PC-3 (cell line): ENCODE data around the gene HUWE1.

ENCODE experiments used
- CTCF ChIP-seq: fragments of 300-600 bp; sonication (generic); conservative IDR thresholded peaks from 2 replicates; pipeline ENCODE4 v1.5.1; 2017; ENCODE audit warnings: antibody characterized with exemption, low read depth, mild to moderate bottlenecking, low read length
- EZH2 ChIP-seq: fragments of 300-600 bp; sonication (generic); IDR thresholded peaks from one replicate; pipeline ENCODE4 v1.6.1; 2017; ENCODE audit warnings: antibody characterized with exemption, mild to moderate bottlenecking, low read length; ENCODE audit not compliant: unreplicated experiment
- EZH2phosphoT487 ChIP-seq: fragments of 300-600 bp; sonication (generic); IDR thresholded peaks from 2 replicates; pipeline ENCODE4 v1.6.1; 2018; ENCODE audit warnings: mild to moderate bottlenecking, antibody characterized with exemption, low read length, borderline replicate concordance

GRCh38 chrX:53511322-53511721 lies 175.2 kb downstream of the HUWE1 start:
- TF ChIP-seq CTCF, result no peak
- TF ChIP-seq EZH2, result no peak
- TF ChIP-seq EZH2phosphoT487, result no peak
